ENCODE results near the gene LRRC45.
"Not testable (repeated sequence)": the region's sequence is repeated elsewhere in the genome, so short reads cannot be mapped to it uniquely, and the experiment has no call there.

LRRC45 gene

GRCh38 chr17:82022981-82023446, at the start of gene LRRC45:
Gene LRRC45 (plus strand): TSS chr17:82023305. CDS start chr17:82023644, 339 bp downstream.
- peak; percentile 98 for DNase-seq

- no peak for DNase-seq
These were observed 49.7 kb upstream of the LRRC45 start for GRCh38 chr17:81973432-81973831.

- DNase-seq, result peak; percentile 81
These were observed 46.5 kb upstream of the LRRC45 start for GRCh38 chr17:81976332-81977210.

GRCh38 chr17:81977211-81977808, 45.8 kb upstream of the LRRC45 start, which contains the start of gene ASPSCR1:
Gene ASPSCR1 (plus strand): TSS chr17:81977629. CDS start chr17:81977647, 18 bp downstream.
- DNase-seq, result peak; percentile 76

- no peak for DNase-seq
These were observed 44.4 kb upstream of the LRRC45 start for GRCh38 chr17:81978524-81979298.

- no peak for DNase-seq
These were observed 43.0 kb upstream of the LRRC45 start for GRCh38 chr17:81980122-81980521.

GRCh38 chr17:81980707-81981343, 42.3 kb upstream of the LRRC45 start:
- DNase-seq, result no peak

GRCh38 chr17:81981511-81981910, 41.6 kb upstream of the LRRC45 start:
- DNase-seq, result not testable (repeated sequence)

GRCh38 chr17:81983011-81983638, 40.0 kb upstream of the LRRC45 start:
- no peak for DNase-seq

- DNase-seq, result no peak
These were observed 39.3 kb upstream of the LRRC45 start for GRCh38 chr17:81983639-81984373.

- no peak for DNase-seq
These were observed 38.2 kb upstream of the LRRC45 start for GRCh38 chr17:81984773-81985410.

- DNase-seq, result no peak
These were observed 36.5 kb upstream of the LRRC45 start for GRCh38 chr17:81986606-81987005.

- DNase-seq, result no peak
These were observed 35.8 kb upstream of the LRRC45 start for GRCh38 chr17:81987161-81987770.

- no peak for DNase-seq
These were observed 32.0 kb upstream of the LRRC45 start for GRCh38 chr17:81990836-81991683.

GRCh38 chr17:81991684-81992305, 31.3 kb upstream of the LRRC45 start:
- peak; percentile 78 for DNase-seq

- DNase-seq, result no peak
These were observed 30.6 kb upstream of the LRRC45 start for GRCh38 chr17:81992306-81993102.

GRCh38 chr17:81993729-81994592, 29.1 kb upstream of the LRRC45 start:
- DNase-seq, result no peak
